GM21381 (cell line): ENCODE measurements around the gene IFT88.
"Not testable (repeated sequence)": the region's sequence is repeated elsewhere in the genome, so short reads cannot be mapped to it uniquely, and the experiment has no call there.

Source experiments
- ATAC-seq: cut with Tn5 transposase; IDR thresholded peaks from one replicate; pipeline ENCODE4 v1.9.1; 2021; ENCODE audit warnings: mild to moderate bottlenecking, moderate library complexity; ENCODE audit not compliant: unreplicated experiment

The IFT88 gene

DNA sequence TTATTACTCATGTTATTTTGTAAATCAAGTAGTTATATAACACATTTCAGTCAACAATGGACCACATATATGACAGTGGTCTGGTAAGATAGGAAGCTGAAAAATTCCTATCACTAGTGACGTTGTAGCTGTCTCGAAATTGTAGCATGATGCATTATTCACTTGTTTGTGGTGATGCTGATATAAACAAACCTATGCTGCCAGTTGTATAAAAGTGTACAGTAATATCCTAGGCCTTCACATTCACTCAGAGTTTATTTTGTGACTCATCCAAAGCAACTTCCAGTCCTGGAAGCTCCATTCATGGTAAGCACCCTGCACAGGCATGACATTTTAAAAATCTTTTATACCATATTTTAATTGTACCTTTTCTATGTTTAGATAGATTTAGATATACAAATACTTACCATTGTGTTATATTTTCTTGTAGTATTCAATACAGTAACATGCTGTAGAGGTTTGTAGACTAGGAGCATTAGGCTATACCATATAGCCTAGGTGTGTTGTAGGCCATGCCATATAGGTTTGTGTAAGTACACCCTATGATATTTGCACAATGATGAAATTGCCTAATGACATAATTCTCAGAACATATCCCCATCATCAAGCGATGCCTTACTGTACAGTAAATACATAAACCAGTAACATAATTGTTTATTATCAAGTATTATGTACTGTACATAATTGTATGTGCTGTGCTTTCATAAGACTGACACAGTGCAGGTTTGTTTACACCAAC is 49.3 kb downstream of the IFT88 start:
- no peak for ATAC-seq

- ATAC-seq: no peak
Observed at GRCh38 chr13:20623000-20623399, 56.0 kb downstream of the IFT88 start.

DNA sequence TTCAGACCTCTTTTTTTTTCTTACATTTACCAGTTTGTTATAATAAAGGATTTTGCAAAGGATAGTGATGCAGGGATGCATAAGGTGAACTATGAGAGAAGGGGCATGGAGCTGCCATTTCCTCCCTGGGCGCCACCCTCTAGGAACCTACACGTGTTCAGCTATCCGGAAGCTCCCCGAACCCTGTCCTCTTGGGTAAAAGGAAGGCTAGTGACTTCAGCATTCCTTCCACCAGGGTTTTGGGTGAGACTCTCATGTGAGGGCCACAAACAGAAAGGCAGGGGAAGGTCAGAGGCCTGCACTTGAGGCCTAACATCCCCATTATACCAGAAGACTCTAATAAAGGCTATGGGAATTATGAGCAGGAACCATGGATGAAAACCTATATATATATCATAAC is 57.3 kb downstream of the IFT88 start:
- no peak for ATAC-seq

GRCh38 chr13:20633802-20634201 is 66.8 kb downstream of the IFT88 start:
- ATAC-seq: no peak

- no peak for ATAC-seq
Observed at GRCh38 chr13:20636079-20636478, 69.1 kb downstream of the IFT88 start.

DNA sequence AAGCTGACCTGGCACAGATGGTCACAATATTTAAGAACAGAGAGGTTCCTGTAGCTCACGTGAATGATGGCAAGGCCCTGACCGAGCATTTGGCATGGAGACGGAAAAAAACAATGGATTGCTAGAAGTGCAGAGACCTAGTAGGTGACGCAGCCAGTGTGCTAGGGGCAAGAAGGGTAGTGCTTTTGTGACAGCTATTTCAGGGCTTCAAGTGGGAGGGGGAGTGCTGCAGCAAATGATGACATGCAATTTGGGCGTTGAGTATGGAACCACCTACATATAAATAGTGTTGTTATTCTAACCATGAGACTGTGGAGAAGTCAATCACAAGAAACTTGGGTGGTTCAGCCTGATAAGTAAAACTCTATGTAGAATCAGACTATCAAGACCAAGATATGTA is 70.9 kb downstream of the IFT88 start:
- no peak for ATAC-seq

DNA sequence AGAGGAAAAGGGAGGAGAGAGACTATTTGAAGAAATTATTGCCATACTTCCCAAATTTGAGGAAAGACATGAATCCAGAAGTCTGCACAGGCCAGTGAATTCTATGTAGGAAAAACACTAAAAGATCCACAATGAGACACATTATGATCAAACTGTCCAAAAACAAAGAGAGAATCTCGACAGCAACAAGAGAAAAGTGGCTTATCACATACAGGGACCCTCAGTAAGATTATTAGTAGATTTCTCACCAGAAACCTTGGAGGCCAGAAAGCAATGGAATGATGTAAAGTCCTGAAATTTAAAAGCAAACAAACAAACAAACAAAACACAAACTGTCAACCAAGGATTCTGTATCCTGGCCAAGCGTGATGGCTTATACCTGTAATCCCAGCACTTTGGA is 80.8 kb downstream of the IFT88 start:
- no peak for ATAC-seq

DNA sequence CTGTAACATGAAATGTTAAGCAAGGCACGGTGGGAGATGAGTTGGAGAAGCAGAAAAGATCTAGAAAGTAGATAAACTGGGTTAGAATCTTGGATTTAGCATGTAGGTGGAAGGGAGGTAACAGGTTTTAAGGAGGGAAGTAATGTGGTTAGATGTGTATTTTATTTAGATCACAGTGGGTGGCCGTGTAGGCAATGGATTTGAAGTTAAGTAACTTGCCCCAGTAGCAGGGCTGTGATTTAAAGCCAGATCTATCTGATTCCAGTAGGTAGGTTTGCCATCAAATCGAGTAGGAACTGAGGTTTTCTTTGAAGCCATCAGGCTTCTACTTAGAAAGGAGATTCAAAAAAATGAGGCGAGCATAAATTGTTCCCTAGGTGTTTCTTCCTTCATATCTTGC is 86.0 kb downstream of the IFT88 start:
- ATAC-seq: no peak

GRCh38 chr13:20654156-20654555 is 87.2 kb downstream of the IFT88 start:
- no peak for ATAC-seq

- ATAC-seq: no peak
Observed at GRCh38 chr13:20658451-20659040, 91.6 kb downstream of the IFT88 start.

GRCh38 chr13:20664351-20664750 is 97.4 kb downstream of the IFT88 start:
- no peak for ATAC-seq

DNA sequence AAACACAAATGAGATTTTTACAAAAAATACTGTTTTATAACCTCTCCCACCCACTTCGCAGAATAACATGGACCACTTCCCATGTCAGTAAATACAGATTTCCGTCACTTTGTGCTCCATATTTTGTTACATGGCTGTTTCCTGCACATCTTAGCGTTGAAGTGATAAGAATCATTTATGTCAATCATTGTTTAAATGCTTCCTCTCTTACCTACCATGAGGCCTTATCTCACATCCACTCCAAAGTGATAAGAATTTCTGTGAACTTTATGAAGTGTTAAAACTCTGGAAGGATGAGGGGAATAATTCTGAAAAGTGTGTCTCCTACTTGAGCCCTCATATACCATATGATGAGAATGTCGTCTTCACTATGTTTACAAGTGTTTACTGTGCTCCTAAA is 100.0 kb downstream of the IFT88 start:
- ATAC-seq: no peak

DNA sequence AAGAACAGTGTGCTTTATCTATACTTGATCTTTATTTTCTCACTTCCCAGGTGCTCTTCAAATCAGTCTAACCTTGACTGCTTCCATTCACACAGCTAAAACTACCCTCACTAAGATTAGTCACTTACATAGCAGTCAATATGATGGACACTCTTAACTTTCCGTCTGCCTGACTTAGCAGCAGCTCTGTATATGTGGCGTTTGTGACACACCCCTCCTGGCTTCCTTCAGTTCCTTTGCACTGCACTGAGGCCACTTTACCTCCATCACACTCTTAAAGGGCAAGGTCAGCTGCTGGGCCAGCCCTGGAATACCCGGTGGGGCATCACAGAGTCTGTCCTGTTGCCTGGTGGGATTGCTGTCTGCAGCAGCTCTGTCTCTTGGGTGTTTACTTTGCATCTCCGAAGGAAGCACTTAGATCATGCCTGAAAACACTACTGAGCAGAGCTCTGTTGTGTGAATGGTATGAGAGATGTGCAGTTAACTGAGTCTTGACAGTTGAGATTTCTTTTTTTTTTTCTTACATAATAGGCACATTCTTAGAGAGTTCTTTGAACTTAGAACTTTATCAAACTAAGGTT is 101.0 kb downstream of the IFT88 start:
- ATAC-seq: no peak

- ATAC-seq: no peak
Observed at GRCh38 chr13:20669162-20669561, 102.2 kb downstream of the IFT88 start.

DNA sequence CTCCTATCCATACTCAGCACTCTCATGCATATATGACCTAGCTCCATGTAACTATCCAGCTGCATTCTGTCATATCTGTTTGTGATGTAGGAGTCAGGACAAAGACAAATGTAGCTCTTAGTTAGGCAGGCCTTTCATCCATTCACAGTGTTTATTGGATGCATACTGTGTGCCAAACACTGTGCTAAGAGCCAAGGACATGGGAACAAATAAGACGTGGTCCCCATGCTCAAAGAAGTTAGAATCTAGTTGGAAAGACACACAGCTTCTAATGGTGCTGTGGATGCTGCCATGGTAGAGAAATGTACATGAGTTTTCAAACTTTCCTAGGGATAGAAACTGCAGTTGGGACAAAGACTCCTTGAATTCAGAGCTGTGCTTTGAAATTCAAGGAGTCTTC is 104.8 kb downstream of the IFT88 start:
- no peak for ATAC-seq

DNA sequence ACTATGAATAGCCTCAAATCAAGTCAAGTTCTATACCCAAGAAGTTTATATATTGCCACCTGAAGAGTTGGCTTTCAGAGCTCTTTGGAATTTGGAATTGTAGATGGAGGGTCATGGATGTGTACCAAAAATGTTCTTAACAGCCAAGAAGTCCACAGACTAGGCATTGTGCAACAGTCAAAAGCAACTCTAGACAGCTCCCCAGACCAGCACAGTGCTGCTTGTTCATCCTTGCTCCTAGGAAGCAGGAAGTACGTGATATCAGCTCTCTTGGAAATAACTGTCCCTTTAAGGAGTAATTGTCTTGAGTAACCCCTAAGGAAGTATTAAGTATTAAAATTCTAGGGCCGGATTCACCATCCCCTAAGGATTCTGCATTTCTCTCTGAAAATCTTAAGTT is 105.8 kb downstream of the IFT88 start:
- no peak for ATAC-seq

DNA sequence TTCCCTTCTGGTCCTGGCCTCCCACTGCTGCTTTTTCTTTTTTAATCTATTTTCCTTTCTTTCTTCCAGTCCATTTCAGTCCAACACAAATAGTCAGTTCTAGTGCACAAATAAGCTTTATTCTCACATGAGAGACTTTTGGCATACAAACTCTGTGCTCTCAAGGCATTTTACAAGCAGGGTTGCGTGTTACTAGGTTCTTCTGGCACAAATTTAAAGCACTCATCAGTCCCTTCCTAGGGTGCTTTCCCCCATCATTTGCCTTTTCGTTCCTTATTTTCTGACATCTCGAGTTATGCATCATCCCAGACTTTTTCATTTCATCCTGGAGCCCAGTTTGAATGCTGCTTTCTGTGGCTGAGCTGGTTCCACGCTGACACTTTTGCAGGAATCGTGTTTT is 106.8 kb downstream of the IFT88 start:
- no peak for ATAC-seq

DNA sequence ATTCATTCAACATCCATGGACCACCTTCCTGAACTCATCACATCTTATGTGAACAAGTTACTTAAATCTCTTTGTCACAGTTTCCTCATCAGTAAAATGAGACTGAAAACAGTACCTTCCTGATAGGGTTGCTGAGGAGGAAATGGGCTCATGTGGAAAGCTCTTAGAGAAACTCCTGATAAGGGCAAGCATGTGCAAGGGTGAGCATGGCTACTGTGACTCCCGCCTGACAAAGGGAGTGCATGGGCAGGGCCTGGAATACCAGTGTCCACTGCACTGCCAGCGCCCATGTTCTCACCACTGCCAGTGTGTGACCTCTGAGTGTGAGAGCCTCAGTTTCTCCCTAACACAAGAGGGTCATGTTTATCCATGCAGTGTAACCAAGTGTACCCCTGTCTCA is 109.3 kb downstream of the IFT88 start:
- ATAC-seq: no peak

- ATAC-seq: not testable (repeated sequence)
Observed at GRCh38 chr13:20678606-20679005, 111.6 kb downstream of the IFT88 start.

DNA sequence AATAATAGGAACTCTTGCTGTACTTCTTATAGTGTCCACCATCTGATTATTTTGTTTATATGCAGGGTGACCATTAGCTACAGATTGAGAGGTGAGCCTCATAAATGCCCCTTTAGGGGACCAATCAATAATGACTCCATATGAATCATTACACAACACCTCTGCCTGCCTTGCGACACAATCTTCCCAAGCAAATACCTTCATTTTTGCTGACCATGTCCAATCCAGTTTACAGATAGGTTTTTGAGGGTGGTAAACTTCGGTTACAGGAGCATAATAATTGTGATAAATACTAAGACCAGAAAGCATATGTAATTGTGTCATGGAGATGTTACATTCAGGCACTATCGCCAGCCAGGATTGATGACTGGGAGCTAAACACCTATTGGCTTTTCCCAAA is 112.9 kb downstream of the IFT88 start:
- ATAC-seq: no peak

DNA sequence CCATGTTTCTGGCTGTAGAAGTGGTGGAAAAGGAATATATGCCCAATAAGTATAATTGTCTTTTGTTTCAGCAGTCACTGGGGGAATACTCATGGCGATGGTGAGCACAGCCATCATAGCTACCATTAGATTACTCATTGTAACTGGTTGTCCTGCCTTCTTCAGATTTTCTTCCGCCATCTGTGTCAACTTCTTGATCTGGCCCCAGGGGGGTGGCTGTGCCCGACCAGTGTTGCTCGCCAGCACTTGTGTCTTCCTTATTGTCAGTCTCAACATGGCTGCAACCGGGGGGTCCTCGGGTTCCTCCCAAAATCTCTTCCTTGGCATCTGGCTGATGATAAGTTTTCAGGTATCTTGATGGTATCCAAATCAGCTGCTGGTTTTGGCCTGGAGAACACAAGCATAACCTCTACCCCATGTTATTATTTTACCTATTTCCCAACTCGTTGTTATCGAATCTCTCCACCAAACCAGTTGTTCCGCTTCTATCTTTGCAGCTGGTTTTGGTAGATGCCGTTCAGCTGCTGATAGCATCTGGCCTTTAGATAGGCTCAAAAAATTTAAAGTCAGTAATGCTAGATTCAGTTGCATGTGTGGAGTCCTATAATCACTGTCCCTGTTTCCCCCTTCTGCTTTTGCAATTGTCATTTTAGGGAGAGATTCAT is 113.6 kb downstream of the IFT88 start:
- ATAC-seq: no peak

DNA sequence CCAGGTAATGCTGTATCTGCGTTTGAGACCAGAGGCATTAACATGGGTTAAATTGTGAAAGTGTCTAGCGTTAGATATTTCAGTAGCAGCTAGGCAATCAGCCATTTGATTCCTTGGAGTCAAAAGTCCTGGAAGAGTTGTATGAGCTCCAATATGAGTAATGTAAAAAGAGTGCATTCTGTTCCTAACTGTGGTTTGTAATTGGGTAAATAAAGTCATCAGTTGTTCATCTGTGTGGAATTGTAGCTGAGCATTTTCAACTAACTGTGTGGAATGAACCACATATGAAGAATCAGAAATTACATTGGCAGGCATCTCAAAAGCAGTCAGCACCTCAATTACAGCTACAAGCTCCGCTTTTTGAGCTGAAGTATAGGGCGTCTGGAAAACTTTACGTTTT is 114.5 kb downstream of the IFT88 start:
- not testable (repeated sequence) for ATAC-seq
